HUES64 (cell line): Measurements from ENCODE around the gene CTNND2.

Experiments used
- H3K27ac ChIP-seq: 2 replicates; pipeline ENCODE4 v1.7.0; 2013; ENCODE audit warnings: low read depth, low read length, inconsistent platforms
- H3K27me3 ChIP-seq: 2 replicates; pipeline ENCODE4 v1.6.1; 2013; ENCODE audit warnings: mild to moderate bottlenecking, low read length; ENCODE audit not compliant: insufficient read depth
- H3K36me3 ChIP-seq: 2 replicates; pipeline ENCODE4 v1.6.1; 2013; ENCODE audit warnings: mild to moderate bottlenecking, low read length; ENCODE audit not compliant: insufficient read depth
- H3K4me1 ChIP-seq: 2 replicates; pipeline ENCODE4 v1.6.1; 2013; ENCODE audit warnings: mild to moderate bottlenecking, low read length, moderate library complexity; ENCODE audit not compliant: insufficient read depth
- H3K4me3 ChIP-seq: 2 replicates; pipeline ENCODE4 v1.5.1; 2013; ENCODE audit warnings: mild to moderate bottlenecking, low read length, moderate library complexity
- H3K9ac ChIP-seq: 2 replicates; pipeline ENCODE4 v1.6.1; 2013; ENCODE audit warnings: mild to moderate bottlenecking, low read depth, low read length
- H3K9me3 ChIP-seq: 2 replicates; pipeline ENCODE4 v1.6.1; 2013; ENCODE audit warnings: low read depth, low read length; ENCODE audit not compliant: insufficient read depth
- WGBS: fragments of 150-250, 120-280 bp; methylation state at CpG from one replicate; pipeline ENCODE4 v1.1.7; 2013; ENCODE audit warnings: missing lambda C conversion rate; 5-methylcytosine and 5-hydroxymethylcytosine counted together

The CTNND2 gene

GRCh38 chr5:11522796-11523195 is 381.4 kb downstream of the CTNND2 start:
- no peaks in the 10 kb centered on the region for H3K36me3 ChIP-seq
- no peak overlapping the region for H3K9ac ChIP-seq
- peaks cover 21% of the 10 kb centered on the region for H3K4me1 ChIP-seq
- H3K27ac ChIP-seq = no peak overlapping the region
- H3K27me3 ChIP-seq = no peaks in the 10 kb centered on the region
- WGBS = 93% methylated on average over 3 of the region's 4 CpGs
- no peak overlapping the region for H3K4me3 ChIP-seq
- H3K9me3 ChIP-seq = no peaks in the 10 kb centered on the region

GRCh38 chr5:11520241-11520930 is 383.9 kb downstream of the CTNND2 start:
- H3K4me3 ChIP-seq = no peak overlapping the region
- H3K9me3 ChIP-seq = no peaks in the 10 kb centered on the region
- H3K4me1 ChIP-seq = peaks cover 17% of the 10 kb centered on the region
- no peaks in the 10 kb centered on the region for H3K36me3 ChIP-seq
- WGBS = 96% methylated on average over 3 of the region's 3 CpGs
- H3K27ac ChIP-seq = no peak overlapping the region
- H3K27me3 ChIP-seq = no peaks in the 10 kb centered on the region
- H3K9ac ChIP-seq = no peak overlapping the region

- Histone ChIP-seq H3K36me3 (no peaks in the 10 kb centered on the region), H3K4me3 (no peak overlapping the region), H3K4me1 (peaks cover 5% of the 10 kb centered on the region), H3K9me3 (no peaks in the 10 kb centered on the region), H3K9ac (no peak overlapping the region), H3K27me3 (no peaks in the 10 kb centered on the region), H3K27ac (no peak overlapping the region)
- no CpG with 5 or more reads among the region's 2 CpGs for WGBS
These were observed 385.0 kb downstream of the CTNND2 start for GRCh38 chr5:11519236-11519635.

GRCh38 chr5:11518676-11519075 is 385.6 kb downstream of the CTNND2 start:
- Histone ChIP-seq H3K27ac (no peak overlapping the region), H3K36me3 (no peaks in the 10 kb centered on the region), H3K27me3 (no peaks in the 10 kb centered on the region), H3K4me1 (no peaks in the 10 kb centered on the region), H3K9ac (no peak overlapping the region), H3K9me3 (no peaks in the 10 kb centered on the region), H3K4me3 (no peak overlapping the region)
- 100% methylated on average over 1 of the region's 2 CpGs for WGBS

- Histone ChIP-seq H3K9me3 (no peaks in the 10 kb centered on the region), H3K4me1 (peaks cover 16% of the 10 kb centered on the region; the same call in 1 of the 2 replicates), H3K36me3 (no peaks in the 10 kb centered on the region), H3K4me3 (no peak overlapping the region), H3K27ac (no peak overlapping the region), H3K9ac (no peak overlapping the region), H3K27me3 (no peaks in the 10 kb centered on the region)
- WGBS = 90% methylated on average over 10 of the region's 11 CpGs
These were observed 389.4 kb downstream of the CTNND2 start for GRCh38 chr5:11514705-11515432.

DNA sequence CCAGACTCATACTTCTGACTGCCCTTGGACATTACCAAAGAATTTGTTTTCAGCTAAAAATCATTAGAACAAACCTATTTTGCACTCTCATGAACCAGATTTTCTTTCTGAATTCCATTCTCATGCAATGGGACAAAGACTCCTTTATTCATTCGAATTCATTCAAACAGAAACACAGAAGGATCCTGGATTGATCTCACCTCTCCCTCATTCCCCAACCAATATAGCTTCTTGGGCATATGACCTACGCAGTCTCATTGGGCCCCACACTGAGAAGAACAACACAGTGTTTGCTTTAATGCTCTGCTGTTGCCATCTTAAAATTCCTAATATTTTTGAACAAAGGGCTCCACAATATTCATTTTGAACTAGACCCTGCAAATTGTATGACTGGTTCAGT is 392.4 kb downstream of the CTNND2 start:
- whole genome bisulfite sequencing = 84% methylated on average over 2 of the region's 2 CpGs

GRCh38 chr5:11510889-11511288 is 393.4 kb downstream of the CTNND2 start:
- Histone ChIP-seq H3K27ac (no peak overlapping the region), H3K4me1 (peaks cover 16% of the 10 kb centered on the region; the same call in 1 of the 2 replicates), H3K36me3 (no peaks in the 10 kb centered on the region), H3K27me3 (no peaks in the 10 kb centered on the region), H3K9ac (no peak overlapping the region), H3K4me3 (no peak overlapping the region), H3K9me3 (no peaks in the 10 kb centered on the region)
- 100% methylated on average over 1 of the region's 1 CpG for WGBS

More for the DNA sequence above, 392.4 kb downstream of the CTNND2 start:
- Histone ChIP-seq H3K36me3 (no peaks in the 10 kb centered on the region), H3K27me3 (no peaks in the 10 kb centered on the region), H3K27ac (no peak overlapping the region), H3K4me1 (peaks cover 16% of the 10 kb centered on the region; the same call in 1 of the 2 replicates), H3K9me3 (no peaks in the 10 kb centered on the region), H3K4me3 (no peak overlapping the region), H3K9ac (no peak overlapping the region)

DNA sequence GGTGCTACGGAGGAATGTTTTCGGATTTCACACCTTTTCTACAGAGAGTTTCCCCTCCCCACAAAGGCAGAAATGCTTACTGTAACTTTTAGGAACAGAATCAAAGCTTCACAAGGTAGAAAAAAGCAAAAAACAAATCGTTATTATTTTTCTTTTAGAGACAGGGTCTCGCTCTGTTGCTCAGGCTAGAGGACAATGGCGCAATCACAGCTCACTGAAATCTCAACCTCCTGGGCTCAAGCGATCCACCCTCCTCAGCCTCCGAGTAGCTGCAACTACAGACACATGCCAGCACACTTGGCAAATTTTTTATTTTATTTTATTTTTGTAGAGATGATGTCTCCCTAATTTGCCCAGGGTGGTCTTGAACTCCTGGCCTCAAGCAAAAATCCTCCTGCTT is 394.5 kb downstream of the CTNND2 start:
- Histone ChIP-seq H3K9ac (no peak overlapping the region), H3K27me3 (no peaks in the 10 kb centered on the region), H3K4me1 (peaks cover 16% of the 10 kb centered on the region), H3K27ac (no peak overlapping the region), H3K36me3 (no peaks in the 10 kb centered on the region), H3K4me3 (no peak overlapping the region), H3K9me3 (no peaks in the 10 kb centered on the region)
- WGBS = 95% methylated on average over 7 of the region's 7 CpGs

- Histone ChIP-seq H3K4me3 (no peak overlapping the region), H3K9me3 (no peaks in the 10 kb centered on the region), H3K36me3 (no peaks in the 10 kb centered on the region), H3K27ac (no peak overlapping the region), H3K9ac (no peak overlapping the region), H3K4me1 (peaks cover 21% of the 10 kb centered on the region), H3K27me3 (no peaks in the 10 kb centered on the region)
- 95% methylated on average over 8 of the region's 9 CpGs for WGBS
These were observed 396.9 kb downstream of the CTNND2 start for GRCh38 chr5:11507156-11507910.

DNA sequence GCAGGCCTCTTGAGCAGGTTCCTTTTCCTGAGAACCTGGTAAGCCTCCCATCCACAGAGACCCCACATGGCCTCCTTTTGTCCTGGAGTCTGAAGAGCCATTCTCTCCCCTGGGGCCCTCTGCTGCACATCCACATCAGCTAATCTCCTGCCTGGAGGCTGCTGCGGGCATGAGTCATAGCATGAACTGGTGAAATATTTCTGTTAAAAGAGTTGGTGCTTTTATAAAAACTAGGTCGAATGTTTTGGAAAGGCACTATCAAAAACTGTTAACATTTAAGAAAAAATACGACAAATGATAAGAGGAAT is 399.4 kb downstream of the CTNND2 start:
- no peak overlapping the region for H3K4me3 ChIP-seq

More for the DNA sequence above, 399.4 kb downstream of the CTNND2 start:
- H3K27me3 ChIP-seq = no peaks in the 10 kb centered on the region
- no peaks in the 10 kb centered on the region for H3K9me3 ChIP-seq
- peaks cover 10% of the 10 kb centered on the region; the same call in 1 of the 2 replicates for H3K4me1 ChIP-seq
- H3K36me3 ChIP-seq = no peaks in the 10 kb centered on the region
- no peak overlapping the region for H3K9ac ChIP-seq
- no peak overlapping the region for H3K27ac ChIP-seq
- WGBS = 100% methylated on average over 2 of the region's 3 CpGs
